Smooth muscle cell (in vitro differentiated cells): Measurements from ENCODE around the gene DNAH1. TPM values are rescaled to one million over a fixed set of nuclear protein-coding genes. Genes with fewer than 3 reads are reported as not detected.

Source experiments
- DNase-seq: peaks from one replicate; lab custom pipeline; 2025; ENCODE audit not compliant: unreplicated experiment; lab: John Stamatoyannopoulos, UW
- H2AFZ ChIP-seq: fragments of 200-600 bp; sonication (generic); 2 replicates; pipeline ENCODE4 v1.6.0; 2016; ENCODE audit warnings: antibody characterized with exemption, low read depth, mild to moderate bottlenecking
- H3F3A ChIP-seq: fragments of 200-600 bp; sonication (generic); 2 replicates; pipeline ENCODE4 v1.6.0; 2017; ENCODE audit warnings: antibody characterized with exemption, low read depth
- H3K27ac ChIP-seq: fragments of 200-600 bp; sonication (generic); 2 replicates; pipeline ENCODE4 v1.5.1; 2016; ENCODE audit warnings: low read depth, mild to moderate bottlenecking
- H3K27me3 ChIP-seq: fragments of 200-600 bp; sonication (generic); 2 replicates; pipeline ENCODE4 v1.6.1; 2016; ENCODE audit warnings: low read depth, mild to moderate bottlenecking
- H3K36me3 ChIP-seq: fragments of 200-600 bp; sonication (generic); 2 replicates; pipeline ENCODE4 v1.5.1; 2016; ENCODE audit warnings: low read depth
- H3K4me1 ChIP-seq: fragments of 200-600 bp; sonication (generic); 2 replicates; pipeline ENCODE4 v1.5.1; 2016; ENCODE audit warnings: low read depth
- H3K4me2 ChIP-seq: fragments of 200-600 bp; sonication (generic); 2 replicates; pipeline ENCODE4 v1.6.0; 2016; ENCODE audit warnings: mild to moderate bottlenecking
- H3K4me3 ChIP-seq: fragments of 200-600 bp; sonication (generic); 2 replicates; pipeline ENCODE4 v1.5.1; 2016; ENCODE audit warnings: mild to moderate bottlenecking
- H3K79me2 ChIP-seq: fragments of 200-600 bp; sonication (generic); 2 replicates; pipeline ENCODE4 v1.6.0; 2016; ENCODE audit warnings: low read depth, mild to moderate bottlenecking
- H3K9ac ChIP-seq: fragments of 200-600 bp; sonication (generic); 2 replicates; pipeline ENCODE4 v1.6.0; 2016; ENCODE audit warnings: low read depth
- H3K9me3 ChIP-seq: fragments of 200-600 bp; sonication (generic); replicated peaks from 2 replicates; pipeline ENCODE4 v1.5.1; 2016; ENCODE audit warnings: low read depth
- H4K20me1 ChIP-seq: fragments of 200-600 bp; sonication (generic); 2 replicates; pipeline ENCODE4 v1.6.0; 2016; ENCODE audit warnings: low read depth
- CTCF ChIP-seq: fragments of 200-600 bp; sonication (generic); IDR thresholded peaks from 2 replicates; pipeline ENCODE4 v1.5.1; 2017; ENCODE audit warnings: borderline replicate concordance, mild to moderate bottlenecking, antibody characterized with exemption; ENCODE audit not compliant: insufficient read depth, poor library complexity, severe bottlenecking
- WGBS: methylation state at CpG from one replicate; pipeline ENCODE4 v1.1.7; 2016; ENCODE audit warnings: low lambda C conversion rate; 5-methylcytosine and 5-hydroxymethylcytosine counted together
- polyA plus RNA-seq: library from polyadenylated mRNA; unstranded; fragments of >200 nt; fragmentation: Nextera tagmentation; extraction: Ambion mirVana; gene quantifications from 2 replicates; pipeline ENCODE4 v1.2.1, GENCODE V29; 2016
- total RNA-seq: library from RNA; depleted of rRNA; stranded (reverse); fragments of >200 nt; gene quantifications from 2 replicates; pipeline ENCODE4 v1.2.3, GENCODE V29; 2014

The DNAH1 gene
- total and polyA plus RNA-seq, 2 experiments from 2014 or later = 0.54 to 3.7 TPM

- Histone ChIP-seq H3K79me2 (no peaks in the 10 kb centered on the region), H3K27ac (no peak overlapping the region), H3F3A (peaks cover 2% of the 10 kb centered on the region), H3K36me3 (no peaks in the 10 kb centered on the region), H3K9me3 (no peaks in the 10 kb centered on the region), H3K4me3 (no peak overlapping the region), H3K9ac (no peak overlapping the region), H3K4me2 (no peak overlapping the region), H3K4me1 (peaks cover 16% of the 10 kb centered on the region), H4K20me1 (no peaks in the 10 kb centered on the region), H2AFZ (no peak overlapping the region), H3K27me3 (no peaks in the 10 kb centered on the region)
- no peak for DNase-seq
- 92% methylated on average over 11 of the region's 11 CpGs for WGBS
- no peak for TF ChIP-seq CTCF
Observed at GRCh38 chr3:52294320-52295150, 21.6 kb upstream of the DNAH1 start.

DNA sequence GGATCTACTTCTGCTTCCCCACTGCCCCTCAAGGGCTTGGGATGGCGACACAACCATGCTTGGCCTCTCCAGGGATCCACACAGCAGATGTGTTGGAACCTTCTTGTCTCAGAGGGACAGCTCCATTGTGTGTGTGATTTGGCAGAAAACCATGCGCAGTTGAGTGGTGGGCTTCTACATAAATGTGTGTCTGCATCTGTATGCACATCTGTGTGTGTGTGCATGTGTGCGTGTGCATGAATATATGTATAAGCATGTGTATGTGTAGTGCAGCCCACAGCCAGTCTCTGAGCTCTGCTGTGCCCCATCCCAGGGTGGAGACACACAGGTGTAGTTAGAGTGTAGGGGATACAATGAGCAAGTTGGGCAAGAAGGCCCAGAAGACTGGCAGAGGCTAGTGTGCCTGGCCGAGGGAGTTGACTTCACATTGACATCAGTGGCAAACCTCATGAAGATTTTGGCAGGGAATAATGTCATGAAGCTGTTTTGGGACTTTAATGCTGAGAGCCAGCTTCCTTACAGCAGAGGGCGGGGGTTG is 20.4 kb upstream of the DNAH1 start:
- H3K4me3 ChIP-seq = no peak overlapping the region
- H3K27me3 ChIP-seq = no peaks in the 10 kb centered on the region
- no peak for TF ChIP-seq CTCF
- no peaks in the 10 kb centered on the region for H3K9me3 ChIP-seq
- 96% methylated on average over 5 of the region's 5 CpGs for whole genome bisulfite sequencing
- peaks cover 5% of the 10 kb centered on the region for H3F3A ChIP-seq
- H3K27ac ChIP-seq = no peak overlapping the region
- no peak overlapping the region for H3K9ac ChIP-seq
- no peak overlapping the region for H3K4me2 ChIP-seq
- no peak overlapping the region for H2AFZ ChIP-seq
- no peaks in the 10 kb centered on the region for H3K36me3 ChIP-seq
- H3K4me1 ChIP-seq = peaks cover 26% of the 10 kb centered on the region
- no peak for DNase-seq
- H3K79me2 ChIP-seq = no peaks in the 10 kb centered on the region
- H4K20me1 ChIP-seq = no peaks in the 10 kb centered on the region

DNA sequence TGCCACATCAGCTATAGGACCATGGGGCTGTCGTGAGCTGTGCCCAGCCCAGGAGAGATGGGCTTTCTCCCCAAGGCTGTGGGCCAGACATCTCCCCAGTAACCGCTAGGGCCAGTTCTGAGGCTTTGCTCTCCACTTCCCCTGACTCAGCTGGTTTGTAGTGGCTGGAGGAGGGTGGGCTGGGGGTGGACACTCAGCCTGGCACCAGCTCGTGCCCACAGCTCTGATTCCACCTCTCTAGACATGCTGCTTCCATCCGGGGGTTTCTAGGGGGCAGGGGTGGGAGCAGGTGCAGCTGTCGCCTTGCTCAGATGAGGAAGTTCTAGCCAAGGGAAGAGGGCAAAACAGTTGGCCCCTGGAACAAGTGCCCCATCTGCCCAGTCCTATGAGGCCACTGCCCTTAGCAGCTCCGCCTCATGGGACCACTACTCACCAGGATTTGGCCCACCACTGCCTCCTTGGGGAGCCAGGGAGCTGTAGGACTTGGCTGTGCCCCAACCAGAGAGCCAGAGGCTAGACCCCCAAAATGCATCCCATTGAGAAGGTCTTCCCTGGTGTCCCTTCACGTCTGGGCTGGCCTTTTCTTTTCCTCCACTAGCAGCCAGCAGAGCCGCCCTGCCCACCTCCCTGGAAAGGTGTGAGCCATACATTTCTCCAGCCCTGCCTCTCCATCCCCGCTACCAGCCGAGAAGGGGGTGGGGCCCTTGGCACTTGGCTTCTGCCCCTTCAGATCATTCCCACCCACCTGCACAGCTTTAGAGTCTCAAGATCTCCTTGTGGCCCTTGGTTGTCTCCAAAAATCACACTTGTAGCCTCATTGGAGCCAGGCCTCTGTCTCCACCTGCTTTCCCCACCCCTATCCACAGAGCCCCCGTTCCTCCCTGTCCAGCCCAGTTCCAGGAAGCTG is 18.6 kb upstream of the DNAH1 start:
- H3K36me3 ChIP-seq = no peaks in the 10 kb centered on the region
- DNase-seq = no peak
- WGBS = 85% methylated on average over 10 of the region's 11 CpGs
- H3F3A ChIP-seq = peaks cover 5% of the 10 kb centered on the region
- peak overlapping the region; percentile 81 for H3K4me2 ChIP-seq
- H2AFZ ChIP-seq = no peak overlapping the region
- H3K9ac ChIP-seq = no peak overlapping the region
- H3K79me2 ChIP-seq = no peaks in the 10 kb centered on the region
- no peaks in the 10 kb centered on the region for H3K9me3 ChIP-seq
- peaks cover 26% of the 10 kb centered on the region for H3K4me1 ChIP-seq
- H3K27me3 ChIP-seq = no peaks in the 10 kb centered on the region
- H4K20me1 ChIP-seq = no peaks in the 10 kb centered on the region
- H3K27ac ChIP-seq = no peak overlapping the region
- no peak for TF ChIP-seq CTCF
- H3K4me3 ChIP-seq = peak overlapping the region; percentile 32
